HG02678 (cell line): ENCODE measurements around the gene NPTX1.

Experiments used
- ATAC-seq: cut with Tn5 transposase; IDR thresholded peaks from one replicate; pipeline ENCODE4 v1.9.1; 2021; ENCODE audit warnings: mild to moderate bottlenecking, moderate library complexity; ENCODE audit not compliant: unreplicated experiment

The NPTX1 gene

GRCh38 chr17:80481284-80482057 is 5.1 kb upstream of the NPTX1 start:
- ATAC-seq = no peak

- ATAC-seq = no peak
Observed at GRCh38 chr17:80480248-80480647, 3.8 kb upstream of the NPTX1 start.

GRCh38 chr17:80479246-80479566 is 2.8 kb upstream of the NPTX1 start:
- ATAC-seq = no peak

- no peak for ATAC-seq
Observed at GRCh38 chr17:80478487-80479245, 2.3 kb upstream of the NPTX1 start.

GRCh38 chr17:80477647-80478478 is 1.5 kb upstream of the NPTX1 start:
- no peak for ATAC-seq

- no peak for ATAC-seq
Observed at GRCh38 chr17:80476877-80477646, 655 bp upstream of the NPTX1 start.

- ATAC-seq = no peak
Observed at GRCh38 chr17:80474961-80475909, 1.2 kb downstream of the NPTX1 start.

GRCh38 chr17:80474231-80474960 is 2.0 kb downstream of the NPTX1 start:
- no peak for ATAC-seq

- no peak for ATAC-seq
Observed at GRCh38 chr17:80473701-80474100, 2.7 kb downstream of the NPTX1 start.

- ATAC-seq = no peak
Observed at GRCh38 chr17:80472996-80473395, 3.4 kb downstream of the NPTX1 start.

GRCh38 chr17:80471922-80472321 is 4.5 kb downstream of the NPTX1 start:
- ATAC-seq = no peak

GRCh38 chr17:80470603-80471002 is 5.8 kb downstream of the NPTX1 start:
- ATAC-seq = no peak

GRCh38 chr17:80469667-80470066 is 6.7 kb downstream of the NPTX1 start:
- no peak for ATAC-seq

- ATAC-seq = no peak
Observed at GRCh38 chr17:80468781-80469493, 7.5 kb downstream of the NPTX1 start.

GRCh38 chr17:80468242-80468641 is 8.2 kb downstream of the NPTX1 start:
- no peak for ATAC-seq

- ATAC-seq = no peak
Observed at GRCh38 chr17:80466188-80466705, 10.2 kb downstream of the NPTX1 start.

- no peak for ATAC-seq
Observed at GRCh38 chr17:80465327-80465974, 11.0 kb downstream of the NPTX1 start.

- no peak for ATAC-seq
Observed at GRCh38 chr17:80464486-80464885, 11.9 kb downstream of the NPTX1 start.
